ENCODE data around the gene USP4.
A peak's percentile ranks its signal among the peaks of the same experiment; 100 is the strongest.
"Not testable (repeated sequence)": the region's sequence is repeated elsewhere in the genome, so short reads cannot be mapped to it uniquely, and the experiment has no call there.

USP4 gene

GRCh38 chr3:49349348-49350114 is 9.7 kb upstream of the USP4 start:
- H4K20me1 ChIP-seq (ENCODE audit: insufficient read depth, low read length) = no peaks in the 10 kb centered on the region
- H3K36me3 ChIP-seq (replicated peaks; ENCODE audit: insufficient read depth, low read length) = no peaks in the 10 kb centered on the region
- no peak overlapping the region for H3K4me3 ChIP-seq (ENCODE audit: low read length)
- H3K79me2 ChIP-seq (ENCODE audit: low read length) = no peaks in the 10 kb centered on the region
- H3K27me3 ChIP-seq (replicated peaks; ENCODE audit: insufficient read depth, low read length) = no peaks in the 10 kb centered on the region
- no peaks in the 10 kb centered on the region for H3K9me3 ChIP-seq (replicated peaks; ENCODE audit: insufficient read depth, low read length)
- no peak overlapping the region for H3K9ac ChIP-seq (ENCODE audit: low read length)
- H3K4me2 ChIP-seq (ENCODE audit: low read depth, low read length) = no peak overlapping the region
- DNase-seq = no peak
- no peak overlapping the region for H2AFZ ChIP-seq (ENCODE audit: low read length)
- TF ChIP-seq CTCF (IDR thresholded peaks at IDR 0.05; ENCODE audit: low read length) = no peak
- no peak for TF ChIP-seq EZH2phosphoT487 (IDR thresholded peaks at IDR 0.05; ENCODE audit: low read length)
- no peak for TF ChIP-seq EZH2 (optimal IDR thresholded peaks at IDR 0.05; ENCODE audit: low read depth, low read length)
- H3K27ac ChIP-seq (ENCODE audit: low read length) = no peak overlapping the region
- peaks cover 9% of the 10 kb centered on the region; the same call in 1 of the 2 replicates for H3F3A ChIP-seq (ENCODE audit: insufficient read depth, low read length)
- H3K4me1 ChIP-seq (ENCODE audit: low read length) = peaks cover 14% of the 10 kb centered on the region
- H3K9me2 ChIP-seq (replicated peaks; ENCODE audit: insufficient read depth, low read length) = no peaks in the 10 kb centered on the region

- not testable (repeated sequence) for H3K27me3 ChIP-seq (replicated peaks; ENCODE audit: insufficient read depth, low read length)
- peaks cover 17% of the 10 kb centered on the region for H3K4me1 ChIP-seq (ENCODE audit: low read length)
Measured at GRCh38 chr3:49348361-49348760, 8.5 kb upstream of the USP4 start.

GRCh38 chr3:49346797-49347251 is 7.0 kb upstream of the USP4 start:
- Histone ChIP-seq H3K27ac (ENCODE audit: low read length) (no peak overlapping the region), H3K36me3 (replicated peaks; ENCODE audit: insufficient read depth, low read length) (no peaks in the 10 kb centered on the region), H3K9me3 (replicated peaks; ENCODE audit: insufficient read depth, low read length) (no peaks in the 10 kb centered on the region), H4K20me1 (ENCODE audit: insufficient read depth, low read length) (no peaks in the 10 kb centered on the region), H3K4me1 (ENCODE audit: low read length) (peaks cover 21% of the 10 kb centered on the region), H3K4me2 (ENCODE audit: low read depth, low read length) (no peak overlapping the region), H3K9ac (ENCODE audit: low read length) (no peak overlapping the region), H3K79me2 (ENCODE audit: low read length) (no peaks in the 10 kb centered on the region), H3K27me3 (replicated peaks; ENCODE audit: insufficient read depth, low read length) (no peaks in the 10 kb centered on the region), H3K9me2 (replicated peaks; ENCODE audit: insufficient read depth, low read length) (no peaks in the 10 kb centered on the region), H3F3A (ENCODE audit: insufficient read depth, low read length) (peaks cover 15% of the 10 kb centered on the region; the same call in 1 of the 2 replicates), H2AFZ (ENCODE audit: low read length) (no peak overlapping the region), H3K4me3 (ENCODE audit: low read length) (no peak overlapping the region)
- TF ChIP-seq EZH2phosphoT487 (IDR thresholded peaks at IDR 0.05; ENCODE audit: low read length) = no peak
- TF ChIP-seq CTCF (IDR thresholded peaks at IDR 0.05; ENCODE audit: low read length) = no peak
- TF ChIP-seq EZH2 (optimal IDR thresholded peaks at IDR 0.05; ENCODE audit: low read depth, low read length) = no peak
- DNase-seq = no peak

More at GRCh38 chr3:49348361-49348760, 8.5 kb upstream of the USP4 start:
- not testable (repeated sequence) for H3K36me3 ChIP-seq (replicated peaks; ENCODE audit: insufficient read depth, low read length); DNase-seq; H3K4me3 ChIP-seq (ENCODE audit: low read length); H4K20me1 ChIP-seq (ENCODE audit: insufficient read depth, low read length); H3K4me2 ChIP-seq (ENCODE audit: low read depth, low read length); H3K9me2 ChIP-seq (replicated peaks; ENCODE audit: insufficient read depth, low read length); H3K9ac ChIP-seq (ENCODE audit: low read length); H3K79me2 ChIP-seq (ENCODE audit: low read length); H3K27ac ChIP-seq (ENCODE audit: low read length); H3K9me3 ChIP-seq (replicated peaks; ENCODE audit: insufficient read depth, low read length); H2AFZ ChIP-seq (ENCODE audit: low read length)
- H3F3A ChIP-seq (ENCODE audit: insufficient read depth, low read length) = peaks cover 10% of the 10 kb centered on the region; the same call in 1 of the 2 replicates

GRCh38 chr3:49343163-49343562 is 3.3 kb upstream of the USP4 start:
- no peak for DNase-seq
- peaks cover 31% of the 10 kb centered on the region for H3F3A ChIP-seq (ENCODE audit: insufficient read depth, low read length)

More at GRCh38 chr3:49343163-49343562, 3.3 kb upstream of the USP4 start:
- Histone ChIP-seq H3K27me3 (replicated peaks; ENCODE audit: insufficient read depth, low read length) (no peaks in the 10 kb centered on the region), H3K4me2 (ENCODE audit: low read depth, low read length) (no peak overlapping the region), H3K9me3 (replicated peaks; ENCODE audit: insufficient read depth, low read length) (no peaks in the 10 kb centered on the region), H2AFZ (ENCODE audit: low read length) (no peak overlapping the region), H3K9me2 (replicated peaks; ENCODE audit: insufficient read depth, low read length) (no peaks in the 10 kb centered on the region), H3K9ac (ENCODE audit: low read length) (no peak overlapping the region), H3K4me3 (ENCODE audit: low read length) (no peak overlapping the region), H3K36me3 (replicated peaks; ENCODE audit: insufficient read depth, low read length) (no peaks in the 10 kb centered on the region), H3K4me1 (ENCODE audit: low read length) (peaks cover 22% of the 10 kb centered on the region), H3K27ac (ENCODE audit: low read length) (peak overlapping the region; percentile 19; the same call in 1 of the 2 replicates), H4K20me1 (ENCODE audit: insufficient read depth, low read length) (no peaks in the 10 kb centered on the region), H3K79me2 (ENCODE audit: low read length) (peaks cover 25% of the 10 kb centered on the region)
- TF ChIP-seq EZH2phosphoT487 (IDR thresholded peaks at IDR 0.05; ENCODE audit: low read length) = no peak
- no peak for TF ChIP-seq CTCF (IDR thresholded peaks at IDR 0.05; ENCODE audit: low read length)
- no peak for TF ChIP-seq EZH2 (optimal IDR thresholded peaks at IDR 0.05; ENCODE audit: low read depth, low read length)
